Astrocyte (in vitro differentiated cells and primary cell): Measurements from ENCODE around the gene MRGPRF.

Source experiments
- CTCF ChIP-seq: IDR thresholded peaks from 2 replicates; pipeline ENCODE4 v1.5.1; 2011; ENCODE audit warnings: low read depth, mild to moderate bottlenecking, inconsistent platforms, low read length, moderate library complexity; ENCODE audit not compliant: insufficient read depth
- EZH2 ChIP-seq: IDR thresholded peaks from 2 replicates; pipeline ENCODE4 v1.6.1; 2012; ENCODE audit warnings: mild to moderate bottlenecking, low read length, inconsistent platforms; ENCODE audit not compliant: insufficient read depth

DNA sequence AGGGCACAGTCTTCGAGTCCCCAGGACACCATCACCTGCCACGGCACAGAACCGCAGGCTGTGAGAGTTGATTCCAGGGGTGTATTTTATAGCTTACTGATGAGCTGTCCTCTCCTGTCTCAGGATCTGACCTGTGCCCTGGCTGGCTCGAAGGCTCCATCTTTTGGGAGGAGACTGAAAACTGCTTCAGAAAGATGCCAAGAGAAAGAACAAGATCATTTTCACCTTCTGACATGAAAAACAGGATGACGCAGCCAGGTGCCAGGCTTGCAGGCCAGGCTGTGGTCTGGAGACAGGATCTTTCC lies 34.5 kb downstream of the MRGPRF start:
- TF ChIP-seq CTCF = no peak
- no peak for TF ChIP-seq EZH2
